ENCODE data around the gene KCNJ16. TPM values are rescaled to one million over a fixed set of nuclear protein-coding genes. Genes with fewer than 3 reads are reported as not detected.
A peak's percentile ranks its signal among the peaks of the same experiment; 100 is the strongest.

The KCNJ16 gene
- total RNA-seq, 4 donors from 2014 or later, result 2.4 to 36.2 (median 22.4) TPM

- H3K36me3 ChIP-seq, result no peaks in the 10 kb centered on the region
- peak overlapping the region in 1 of 4 donors; percentile 43 for H3K4me3 ChIP-seq
- peak overlapping the region in 2 of 4 donors; percentile 46 to 85 for H3K27ac ChIP-seq
These were observed 20.0 kb upstream of the KCNJ16 start for GRCh38 chr17:70055000-70055399.

DNA sequence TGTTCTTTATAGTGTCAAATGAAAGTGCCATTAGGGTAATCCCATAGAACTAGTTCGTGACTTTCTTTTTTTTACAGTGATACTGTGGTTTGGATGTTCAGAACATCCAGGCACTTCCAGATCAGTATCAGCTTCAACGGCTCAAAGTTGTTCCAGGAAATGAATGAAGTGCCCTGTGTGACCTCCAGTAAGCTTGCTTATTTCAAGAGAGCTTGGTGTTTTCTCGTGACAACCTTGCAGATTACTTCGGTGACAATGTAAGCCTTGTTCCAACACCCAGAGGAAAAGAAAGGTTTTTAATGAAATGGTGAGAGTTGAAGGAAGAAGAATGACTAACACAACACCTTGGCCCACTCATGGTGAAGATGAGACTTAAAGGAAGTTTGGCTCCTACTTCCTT lies 16.0 kb upstream of the KCNJ16 start:
- Histone ChIP-seq H3K4me3 (no peak overlapping the region), H3K27ac (no peak overlapping the region), H3K9me3 (no peaks in the 10 kb centered on the region), H3K27me3 (no peaks in the 10 kb centered on the region), H3K4me1 (peaks cover 0 to 19% (median 0%) of the 10 kb centered on the region in 4 donors), H3K36me3 (no peaks in the 10 kb centered on the region)
- WGBS, 2 donors, result 62 to 63% methylated on average over 4 of the region's 4 CpGs
- TF ChIP-seq CTCF (IDR thresholded peaks at IDR 0.05) (no peak), POLR2A (IDR thresholded peaks at IDR 0.05) (no peak), EP300 (IDR thresholded peaks at IDR 0.05) (no peak)
- no peak for DNase-seq (ENCODE audit: low spot score in 2 of 2)

More at GRCh38 chr17:70055000-70055399, 20.0 kb upstream of the KCNJ16 start:
- Histone ChIP-seq H3K9me3 (no peaks in the 10 kb centered on the region), H3K27me3 (no peaks in the 10 kb centered on the region), H3K4me1 (peaks cover 0 to 14% (median 0%) of the 10 kb centered on the region in 4 donors)
- WGBS, 2 donors, result 67 to 73% methylated on average over 4 of the region's 4 CpGs
- TF ChIP-seq CTCF (IDR thresholded peaks at IDR 0.05) (no peak), EP300 (IDR thresholded peaks at IDR 0.05) (no peak), POLR2A (IDR thresholded peaks at IDR 0.05) (no peak)
- DNase-seq (ENCODE audit: low spot score in 2 of 2), result no peak

- WGBS, 2 donors, result 85% methylated on average over 4 of the region's 4 CpGs
These were observed 15.4 kb upstream of the KCNJ16 start for GRCh38 chr17:70059649-70060048.

DNA sequence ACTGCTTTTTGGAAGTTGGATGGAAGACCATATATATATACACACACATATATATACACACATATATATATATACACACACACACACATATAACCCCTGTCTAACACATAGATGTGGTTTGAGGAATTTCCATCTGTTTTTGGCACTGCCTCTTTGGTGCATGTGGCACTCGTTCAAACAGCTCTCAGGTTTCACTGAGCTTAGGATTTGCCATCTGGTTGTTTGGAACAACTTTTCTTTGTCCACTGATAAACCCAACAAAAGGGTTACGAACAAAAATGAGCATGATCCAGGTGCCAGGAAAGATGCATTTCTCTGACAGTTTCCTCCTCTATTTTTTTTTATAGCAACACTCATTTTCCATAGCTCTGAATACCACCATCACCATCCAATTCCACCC lies 14.6 kb upstream of the KCNJ16 start:
- H3K36me3 ChIP-seq, result no peaks in the 10 kb centered on the region
- H3K4me1 ChIP-seq, result peaks cover 0 to 9% (median 0%) of the 10 kb centered on the region in 4 donors
- peak in 1 of 2 donors; percentile 8 for TF ChIP-seq EP300 (IDR thresholded peaks at IDR 0.05)
- no peak for TF ChIP-seq POLR2A (IDR thresholded peaks at IDR 0.05)
- DNase-seq (ENCODE audit: low spot score in 2 of 2), result no peak
- H3K9me3 ChIP-seq, result no peaks in the 10 kb centered on the region
- no peaks in the 10 kb centered on the region for H3K27me3 ChIP-seq
- WGBS, 2 donors, result 60% methylated on average over 2 of the region's 2 CpGs
- no peak overlapping the region for H3K4me3 ChIP-seq
- H3K27ac ChIP-seq, result no peak overlapping the region

More at GRCh38 chr17:70059649-70060048, 15.4 kb upstream of the KCNJ16 start:
- Histone ChIP-seq H3K4me3 (no peak overlapping the region), H3K4me1 (peaks cover 0 to 14% (median 0%) of the 10 kb centered on the region in 4 donors), H3K36me3 (no peaks in the 10 kb centered on the region), H3K27me3 (no peaks in the 10 kb centered on the region), H3K9me3 (no peaks in the 10 kb centered on the region), H3K27ac (no peak overlapping the region)
- DNase-seq (ENCODE audit: low spot score in 2 of 2), result no peak
- TF ChIP-seq POLR2A (IDR thresholded peaks at IDR 0.05) (no peak), CTCF (IDR thresholded peaks at IDR 0.05) (no peak), EP300 (IDR thresholded peaks at IDR 0.05) (no peak)

- Histone ChIP-seq H3K27me3 (no peaks in the 10 kb centered on the region), H3K4me1 (peaks cover 0 to 10% (median 3%) of the 10 kb centered on the region in 4 donors), H3K4me3 (no peak overlapping the region), H3K36me3 (no peaks in the 10 kb centered on the region), H3K9me3 (no peaks in the 10 kb centered on the region), H3K27ac (peak overlapping the region in 2 of 4 donors; percentile 36 to 52)
- WGBS, 2 donors, result 31 to 35% methylated on average over 5 of the region's 5 CpGs
- no peak for TF ChIP-seq CTCF (IDR thresholded peaks at IDR 0.05)
- no peak for TF ChIP-seq POLR2A (IDR thresholded peaks at IDR 0.05)
- no peak for TF ChIP-seq EP300 (IDR thresholded peaks at IDR 0.05)
- no peak for DNase-seq (ENCODE audit: low spot score in 2 of 2)
These were observed 7.9 kb upstream of the KCNJ16 start for GRCh38 chr17:70067134-70067533.
